ENCODE results near the gene CRTAP. TPM values are rescaled to one million over a fixed set of nuclear protein-coding genes. Genes with fewer than 3 reads are reported as not detected.
A peak's percentile ranks its signal among the peaks of the same experiment; 100 is the strongest.

Gene CRTAP
- total and polyA plus RNA-seq, 2 of the 13 experiments (the other 11 are each of a cell fraction or from before 2014, with no cell fraction given): 54.2 to 119 TPM

GRCh38 chr3:33113772-33114621 lies at the start of gene CRTAP (continued):
- TF ChIP-seq RFXAP (CRISPR knock-in tag; IDR thresholded peaks at IDR 0.05; ENCODE audit: borderline replicate concordance): no peak
- no peak for TF ChIP-seq WIZ (CRISPR knock-in tag; IDR thresholded peaks at IDR 0.05)
- TF ChIP-seq ZSCAN31 (CRISPR knock-in tag; IDR thresholded peaks at IDR 0.05; ENCODE audit: low read depth): peak; percentile 93; the same call in 1 of the 2 replicates
- no peak for TF ChIP-seq DPF2 (CRISPR knock-in tag; IDR thresholded peaks at IDR 0.05; ENCODE audit: borderline replicate concordance, low read depth)
- no peak for TF ChIP-seq CREM (IDR thresholded peaks at IDR 0.05)
- TF ChIP-seq CREM (CRISPR knock-in tag; IDR thresholded peaks at IDR 0.05): no peak
- no peak for TF ChIP-seq ZNF280D (CRISPR knock-in tag; IDR thresholded peaks at IDR 0.05)
- TF ChIP-seq PRDM4 (CRISPR knock-in tag; IDR thresholded peaks at IDR 0.05; ENCODE audit: borderline replicate concordance): no peak
- peak; percentile 65; the same call in 1 of the 2 replicates for TF ChIP-seq TIGD3 (CRISPR knock-in tag; IDR thresholded peaks at IDR 0.05; ENCODE audit: borderline replicate concordance)
- TF ChIP-seq ZNF510 (CRISPR knock-in tag; IDR thresholded peaks at IDR 0.05; ENCODE audit: low read depth): no peak
- TF ChIP-seq HNRNPK (IDR thresholded peaks at IDR 0.05; ENCODE audit: low read depth, low read length, poor library complexity, severe bottlenecking): peak; percentile 97
- TF ChIP-seq ZBTB1 (CRISPR knock-in tag; IDR thresholded peaks at IDR 0.05; ENCODE audit: borderline replicate concordance): no peak
- no peak for TF ChIP-seq SMAD3 (CRISPR knock-in tag; IDR thresholded peaks at IDR 0.05)
- TF ChIP-seq ZNF687 (CRISPR knock-in tag; IDR thresholded peaks at IDR 0.05): peak; percentile 94
- TF ChIP-seq NR1H2 (CRISPR knock-in tag; IDR thresholded peaks at IDR 0.05; ENCODE audit: borderline replicate concordance, low read depth): 0 out of 2 replicates have a peak, but pooled peaks have one; percentile 76

Data from HepG2 (cell line).